Nephron (organoid): ENCODE data around the gene JAZF1.
A peak's percentile ranks its signal among the peaks of the same experiment; 100 is the strongest.

Experiments used
- H3K27ac Mint-ChIP-seq, 3 experiments: 2 replicates each; pipeline ENCODE4 v1.8.0; 2020; ENCODE audit warnings: mixed read lengths in 3 of 3, mild to moderate bottlenecking in 2 of 3, moderate library complexity in 1 of 3
- H3K27me3 Mint-ChIP-seq: 2 replicates; pipeline ENCODE4 v1.8.0; 2021; ENCODE audit warnings: low read depth, mild to moderate bottlenecking, moderate library complexity, mixed read lengths
- H3K36me3 Mint-ChIP-seq: 2 replicates; pipeline ENCODE4 v1.8.0; 2020; ENCODE audit warnings: low read depth, mixed read lengths
- H3K4me1 Mint-ChIP-seq: 2 replicates; pipeline ENCODE4 v1.8.0; 2020; ENCODE audit warnings: mixed read lengths
- H3K4me3 Mint-ChIP-seq, 3 experiments: 2 replicates each; pipeline ENCODE4 v1.8.0; 2020; ENCODE audit warnings: mild to moderate bottlenecking in 3 of 3, mixed read lengths in 3 of 3, moderate library complexity in 2 of 3
- H3K9me3 Mint-ChIP-seq: 2 replicates; pipeline ENCODE4 v1.8.0; 2020; ENCODE audit warnings: mixed read lengths
- CTCF ChIP-seq, 3 experiments: fragments of 200-600 bp; sonication (generic); IDR thresholded peaks; one replicate each; pipeline ENCODE4 v1.5.0; 2021; ENCODE audit warnings: antibody characterized with exemption in 3 of 3; ENCODE audit not compliant: unreplicated experiment in 3 of 3

The JAZF1 gene

GRCh38 chr7:28037220-28038010 is 143.2 kb downstream of the JAZF1 start:
- Mint-ChIP-seq H3K27me3 (peaks cover 4% of the 10 kb centered on the region), H3K9me3 (no peaks in the 10 kb centered on the region), H3K4me1 (peaks cover 22% of the 10 kb centered on the region), H3K4me3 (no peak overlapping the region), H3K36me3 (no peaks in the 10 kb centered on the region), H3K27ac (peak overlapping the region; percentile 73 to 82 (median 75))
- no peak for TF ChIP-seq CTCF (IDR thresholded peaks at IDR 0.05; ENCODE audit: unreplicated experiment in 3 of 3)

- Mint-ChIP-seq H3K4me1 (peaks cover 28% of the 10 kb centered on the region), H3K4me3 (no peak overlapping the region), H3K36me3 (no peaks in the 10 kb centered on the region), H3K27me3 (peaks cover 4% of the 10 kb centered on the region), H3K9me3 (no peaks in the 10 kb centered on the region), H3K27ac (peak overlapping the region; percentile 73 to 82 (median 75))
- TF ChIP-seq CTCF (IDR thresholded peaks at IDR 0.05; ENCODE audit: unreplicated experiment in 3 of 3): no peak
Measured at GRCh38 chr7:28036696-28037095, 143.9 kb downstream of the JAZF1 start.

- H3K27me3 Mint-ChIP-seq: peaks cover 4% of the 10 kb centered on the region
- H3K4me1 Mint-ChIP-seq: peaks cover 42% of the 10 kb centered on the region
- H3K9me3 Mint-ChIP-seq: no peaks in the 10 kb centered on the region
- TF ChIP-seq CTCF (IDR thresholded peaks at IDR 0.05; ENCODE audit: unreplicated experiment in 3 of 3): no peak
- H3K36me3 Mint-ChIP-seq: no peaks in the 10 kb centered on the region
- H3K4me3 Mint-ChIP-seq: no peak overlapping the region
- no peak overlapping the region for H3K27ac Mint-ChIP-seq
Measured at GRCh38 chr7:28033386-28033785, 147.2 kb downstream of the JAZF1 start.

- no peak for TF ChIP-seq CTCF (IDR thresholded peaks at IDR 0.05; ENCODE audit: unreplicated experiment in 3 of 3)
- Mint-ChIP-seq H3K27ac (no peak overlapping the region), H3K27me3 (peaks cover 4% of the 10 kb centered on the region), H3K9me3 (no peaks in the 10 kb centered on the region), H3K4me1 (peaks cover 42% of the 10 kb centered on the region), H3K4me3 (no peak overlapping the region), H3K36me3 (no peaks in the 10 kb centered on the region)
Measured at GRCh38 chr7:28032738-28033380, 147.7 kb downstream of the JAZF1 start.

- TF ChIP-seq CTCF (IDR thresholded peaks at IDR 0.05; ENCODE audit: unreplicated experiment in 3 of 3): no peak
- H3K27me3 Mint-ChIP-seq: peaks cover 4% of the 10 kb centered on the region
Measured at GRCh38 chr7:28029051-28029450, 151.5 kb downstream of the JAZF1 start.

More at GRCh38 chr7:28029051-28029450, 151.5 kb downstream of the JAZF1 start:
- Mint-ChIP-seq H3K27ac (peak overlapping the region in 2 of 3 experiments; percentile 53 to 69), H3K9me3 (no peaks in the 10 kb centered on the region), H3K4me1 (peaks cover 37% of the 10 kb centered on the region), H3K4me3 (no peak overlapping the region), H3K36me3 (no peaks in the 10 kb centered on the region)
